Fibroblast of mammary gland (primary cell): ENCODE results near the gene SCAPER.
"Not testable (repeated sequence)": the region's sequence is repeated elsewhere in the genome, so short reads cannot be mapped to it uniquely, and the experiment has no call there.

Source experiments
- DNase-seq: peaks from one replicate; pipeline ENCODE4 v3.0.0-alpha.2; 2010; ENCODE audit warnings: low read depth
- H3K4me3 ChIP-seq: 2 replicates; pipeline ENCODE4 v1.5.1; 2011; ENCODE audit warnings: low read depth, mild to moderate bottlenecking, low read length, moderate library complexity; ENCODE audit not compliant: control insufficient read depth
- CTCF ChIP-seq: conservative IDR thresholded peaks from 2 replicates; pipeline ENCODE4 v1.5.1; 2011; ENCODE audit warnings: low read depth, low read length, inconsistent platforms; ENCODE audit not compliant: control insufficient read depth, insufficient read depth

The SCAPER gene

GRCh38 chr15:76839173-76839572 lies 66.0 kb downstream of the SCAPER start:
- TF ChIP-seq CTCF = no peak
- DNase-seq = no peak
- H3K4me3 ChIP-seq = no peak overlapping the region

- no peak for TF ChIP-seq CTCF
- no peak for DNase-seq
- H3K4me3 ChIP-seq = no peak overlapping the region
These were observed 67.7 kb downstream of the SCAPER start for GRCh38 chr15:76837474-76837873.

GRCh38 chr15:76829939-76830338 lies 75.2 kb downstream of the SCAPER start:
- no peak for DNase-seq
- no peak overlapping the region for H3K4me3 ChIP-seq
- TF ChIP-seq CTCF = no peak

GRCh38 chr15:76823890-76824289 lies 81.2 kb downstream of the SCAPER start:
- DNase-seq = no peak
- no peak for TF ChIP-seq CTCF
- no peak overlapping the region for H3K4me3 ChIP-seq

- no peak overlapping the region for H3K4me3 ChIP-seq
- no peak for DNase-seq
- no peak for TF ChIP-seq CTCF
These were observed 81.8 kb downstream of the SCAPER start for GRCh38 chr15:76823303-76823702.

GRCh38 chr15:76818926-76819325 lies 86.2 kb downstream of the SCAPER start:
- not testable (repeated sequence) for H3K4me3 ChIP-seq

GRCh38 chr15:76815421-76815820 lies 89.7 kb downstream of the SCAPER start:
- no peak for TF ChIP-seq CTCF
- no peak for DNase-seq
- H3K4me3 ChIP-seq = no peak overlapping the region

More at GRCh38 chr15:76818926-76819325, 86.2 kb downstream of the SCAPER start:
- DNase-seq = not testable (repeated sequence)

- no peak for TF ChIP-seq CTCF
- no peak for DNase-seq
These were observed 92.8 kb downstream of the SCAPER start for GRCh38 chr15:76812381-76812780.

More at GRCh38 chr15:76812381-76812780, 92.8 kb downstream of the SCAPER start:
- no peak overlapping the region for H3K4me3 ChIP-seq
